ENCODE measurements around the gene KIAA0586. TPM values are rescaled to one million over a fixed set of nuclear protein-coding genes. Genes with fewer than 3 reads are reported as not detected.
A peak's percentile ranks its signal among the peaks of the same experiment; 100 is the strongest.
"Not testable (repeated sequence)": the region's sequence is repeated elsewhere in the genome, so short reads cannot be mapped to it uniquely, and the experiment has no call there.

Gene KIAA0586
- total RNA-seq, 2 donors from 2014 or later = 11.2 to 27.0 TPM

- intact Hi-C loops (cut with DNase I) = no loop called here
- 95% methylated on average over 1 of the region's 1 CpG for WGBS
- no peak overlapping the region for H3K27ac ChIP-seq
- no peaks in the 10 kb centered on the region for H3K27me3 ChIP-seq (replicated peaks; ENCODE audit: insufficient read depth)
- no peaks in the 10 kb centered on the region for H3K9me3 ChIP-seq
- no peak overlapping the region for H3K4me3 ChIP-seq
- no peak for DNase-seq (ENCODE audit: low spot score)
- TF ChIP-seq POLR2AphosphoS5 (IDR thresholded peaks at IDR 0.05) (no peak), POLR2A (IDR thresholded peaks at IDR 0.05) (no peak), CTCF (IDR thresholded peaks at IDR 0.05) (no peak)
- H3K4me1 ChIP-seq (replicated peaks) = no peaks in the 10 kb centered on the region
- H3K36me3 ChIP-seq = peaks cover 0 to 10% of the 10 kb centered on the region in 2 donors
Observed at GRCh38 chr14:58414845-58415244, 12.7 kb upstream of the KIAA0586 start.

GRCh38 chr14:58415636-58416547, 11.6 kb upstream of the KIAA0586 start:
- WGBS = 97% methylated on average over 10 of the region's 10 CpGs
- no peaks in the 10 kb centered on the region for H3K9me3 ChIP-seq
- DNase-seq (ENCODE audit: low spot score) = no peak
- intact Hi-C loops (cut with DNase I) = no loop called here
- H3K4me1 ChIP-seq (replicated peaks) = no peaks in the 10 kb centered on the region
- no peak overlapping the region for H3K27ac ChIP-seq
- H3K36me3 ChIP-seq = no peaks in the 10 kb centered on the region
- no peak overlapping the region for H3K4me3 ChIP-seq
- no peak for TF ChIP-seq CTCF (IDR thresholded peaks at IDR 0.05)
- TF ChIP-seq POLR2A (IDR thresholded peaks at IDR 0.05) = no peak
- TF ChIP-seq POLR2AphosphoS5 (IDR thresholded peaks at IDR 0.05) = no peak
- H3K27me3 ChIP-seq (replicated peaks; ENCODE audit: insufficient read depth) = no peaks in the 10 kb centered on the region

GRCh38 chr14:58416934-58417333, 10.6 kb upstream of the KIAA0586 start:
- H3K4me1 ChIP-seq (replicated peaks); H3K27ac ChIP-seq; intact Hi-C loops (cut with DNase I); H3K4me3 ChIP-seq; H3K9me3 ChIP-seq; DNase-seq (ENCODE audit: low spot score); H3K36me3 ChIP-seq; H3K27me3 ChIP-seq (replicated peaks; ENCODE audit: insufficient read depth): not testable (repeated sequence)
- 100% methylated on average over 1 of the region's 1 CpG for WGBS

- peak; percentile 34 for DNase-seq (ENCODE audit: low spot score)
- Histone ChIP-seq H3K36me3 (no peaks in the 10 kb centered on the region), H3K27ac (peak overlapping the region; percentile 87 to 90), H3K27me3 (replicated peaks; ENCODE audit: insufficient read depth) (no peaks in the 10 kb centered on the region), H3K4me1 (replicated peaks) (no peaks in the 10 kb centered on the region), H3K4me3 (peak overlapping the region; percentile 59 to 86), H3K9me3 (no peaks in the 10 kb centered on the region)
- intact Hi-C loops (cut with DNase I) = no loop called here
- under 1% methylated on average over 35 of the region's 35 CpGs for WGBS
- TF ChIP-seq CTCF (IDR thresholded peaks at IDR 0.05) (no peak), POLR2AphosphoS5 (IDR thresholded peaks at IDR 0.05) (no peak), POLR2A (IDR thresholded peaks at IDR 0.05) (no peak)
Observed at GRCh38 chr14:58426670-58427280, 744 bp upstream of the KIAA0586 start.

- peak overlapping the region; percentile 87 to 90 for H3K27ac ChIP-seq
- no peaks in the 10 kb centered on the region for H3K36me3 ChIP-seq
- H3K4me1 ChIP-seq (replicated peaks) = no peaks in the 10 kb centered on the region
- H3K4me3 ChIP-seq = peak overlapping the region; percentile 59 to 86
- no peak for DNase-seq (ENCODE audit: low spot score)
- no peaks in the 10 kb centered on the region for H3K9me3 ChIP-seq
- 0% methylated on average over 10 of the region's 10 CpGs for WGBS
- no peaks in the 10 kb centered on the region for H3K27me3 ChIP-seq (replicated peaks; ENCODE audit: insufficient read depth)
- intact Hi-C loops (cut with DNase I) = no loop called here
- no peak for TF ChIP-seq POLR2A (IDR thresholded peaks at IDR 0.05)
- no peak for TF ChIP-seq CTCF (IDR thresholded peaks at IDR 0.05)
- TF ChIP-seq POLR2AphosphoS5 (IDR thresholded peaks at IDR 0.05) = peak; percentile 53
Observed at GRCh38 chr14:58428118-58428683, 682 bp downstream of the KIAA0586 start.

All from prostate gland (tissue), 2 donors.